Kidney (tissue), 14 donors: ENCODE measurements around the gene DUSP8. TPM values are rescaled to one million over a fixed set of nuclear protein-coding genes. Genes with fewer than 3 reads are reported as not detected.

ENCODE experiments used
- DNase-seq, 5 donors: peaks; one replicate each; pipeline ENCODE4 v3.0.0-alpha.2; 2013 to 2020
- FAIRE-seq: peaks from 2 replicates; lab custom pipeline; 2012; peaks lifted over from hg19 to GRCh38; lab: Jason Lieb, UNC
- H3K27ac ChIP-seq, 2 donors: one replicate each; pipeline ENCODE4 v1.7.0; 2013; ENCODE audit warnings: low read depth in 2 of 2, low read length in 2 of 2, inconsistent platforms in 1 of 2
- H3K27me3 ChIP-seq: one replicate; pipeline ENCODE4 v1.7.1; 2013; ENCODE audit warnings: low read length, inconsistent platforms; ENCODE audit not compliant: control insufficient read depth, insufficient read depth
- H3K36me3 ChIP-seq, 3 donors: one replicate each; pipeline versions ENCODE4 v1.7.0 to v1.7.1; 2013; ENCODE audit warnings: low read length in 3 of 3, control low read depth in 1 of 3, inconsistent platforms in 1 of 3; ENCODE audit not compliant: insufficient read depth in 3 of 3, control insufficient read depth in 2 of 3
- H3K4me1 ChIP-seq, 3 donors: one replicate each; pipeline versions ENCODE4 v1.7.0 to v1.7.1; 2013; ENCODE audit warnings: low read length in 3 of 3, inconsistent platforms in 1 of 3, low read depth in 1 of 3; ENCODE audit not compliant: control insufficient read depth in 2 of 3, insufficient read depth in 2 of 3
- H3K4me3 ChIP-seq, 3 donors: one replicate each; pipeline versions ENCODE4 v1.7.0 to v1.8.1; 2013; ENCODE audit warnings: low read length in 3 of 3, control low read depth in 1 of 3, inconsistent platforms in 1 of 3
- H3K9ac ChIP-seq, 3 donors: one replicate each; pipeline versions ENCODE4 v1.7.0 to v1.7.1; 2013; ENCODE audit warnings: low read length in 3 of 3, control low read depth in 1 of 3, inconsistent platforms in 1 of 3
- H3K9me3 ChIP-seq, 3 donors: one replicate each; pipeline versions ENCODE4 v1.7.0 to v1.7.1; 2013; ENCODE audit warnings: low read length in 3 of 3, control low read depth in 1 of 3, inconsistent platforms in 1 of 3; ENCODE audit not compliant: control insufficient read depth in 2 of 3, insufficient read depth in 1 of 3
- intact Hi-C: fragments of 100-400 bp; cut with DNase I; formaldehyde crosslinking; loops from one replicate; pipeline ENCODE4 v1.11.1; 2022
- polyA plus RNA-seq: library from polyadenylated mRNA; stranded (reverse); fragments of 350-450 nt; fragmentation: Illumina TruSeq; extraction: RNeasy Lipid Tissue Mini Kit (QIAGEN cat#74804); gene quantifications from one replicate; pipeline ENCODE4 v1.2.3, GENCODE V29; 2014; ENCODE audit warnings: low read depth, low replicate concordance; ENCODE audit not compliant: insufficient read depth
- total RNA-seq: library from RNA; stranded (reverse); fragmentation: NEBNext Ultra II Directional; extraction: Animal tissue kit (Norgen Biotek cat#: 25700); gene quantifications from one replicate; pipeline ENCODE4 v1.2.1, GENCODE V29; 2021
- TF ChIP-seq, protein P1 (sequence below): IDR thresholded peaks from 3 replicates; pipeline ENCODE4 v1.5.1; 2012; ENCODE audit warnings: mild to moderate bottlenecking, moderate library complexity, borderline replicate concordance; ENCODE audit not compliant: insufficient read depth; ENCODE audit errors: extremely low read depth
- donor health status: control.
- donor health status: control.
- donor health status: control.
- donor health status: control.
- donor health status: control.
- donor health status: DM: yes; HTN: yes; CAD: no.
- donor health status: Normal renal cell carcinoma (clear cell type).

Gene DUSP8
- total and polyA plus RNA-seq, 2 donors from 2014 or later: 1.9 to 9.1 TPM

GRCh38 chr11:1522081-1522424, 50.0 kb downstream of the DUSP8 start:
- peaks cover 0 to 4% (median 0%) of the 10 kb centered on the region in 3 donors for H3K4me1 ChIP-seq
- no peak for FAIRE-seq

DNA sequence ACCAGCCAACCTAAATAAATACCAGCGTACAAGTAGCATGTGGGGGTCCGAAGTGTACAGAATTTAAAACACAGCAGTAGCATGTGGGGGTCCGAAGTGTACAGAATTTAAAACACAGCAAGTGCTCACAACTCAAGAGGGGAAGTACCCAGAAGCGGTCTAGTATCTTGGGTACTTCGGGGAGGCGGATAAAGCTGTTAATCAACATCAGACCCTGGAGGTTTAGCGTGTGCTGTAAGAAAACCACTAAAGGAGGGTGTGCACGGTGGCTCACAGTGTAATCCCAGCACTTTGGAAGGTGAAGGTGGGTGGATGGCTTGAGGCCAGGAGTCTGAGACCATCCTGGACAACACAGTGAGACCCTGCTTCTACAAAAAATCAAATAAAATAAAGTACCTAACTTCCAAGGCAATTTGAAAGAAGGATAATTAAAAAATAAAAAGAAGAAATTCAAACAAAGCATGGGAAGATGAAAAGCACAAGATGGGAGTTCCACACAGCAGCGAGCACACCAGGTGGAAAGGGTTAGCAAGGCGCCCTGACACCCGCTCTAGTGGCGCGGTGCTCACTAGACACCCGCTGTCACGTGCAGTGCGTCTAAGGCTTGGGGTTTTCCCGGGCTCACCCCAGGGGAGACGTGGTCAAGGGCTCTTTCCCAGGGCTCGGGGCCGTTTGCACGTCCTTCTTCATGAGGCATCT, 50.5 kb downstream of the DUSP8 start:
- Histone ChIP-seq H3K9ac (no peak overlapping the region), H3K9me3 (no peaks in the 10 kb centered on the region), H3K36me3 (no peaks in the 10 kb centered on the region), H3K27ac (no peak overlapping the region), H3K4me1 (peaks cover 0 to 4% (median 0%) of the 10 kb centered on the region in 3 donors), H3K4me3 (no peak overlapping the region), H3K27me3 (no peaks in the 10 kb centered on the region)
- TF ChIP-seq, protein P1, sequence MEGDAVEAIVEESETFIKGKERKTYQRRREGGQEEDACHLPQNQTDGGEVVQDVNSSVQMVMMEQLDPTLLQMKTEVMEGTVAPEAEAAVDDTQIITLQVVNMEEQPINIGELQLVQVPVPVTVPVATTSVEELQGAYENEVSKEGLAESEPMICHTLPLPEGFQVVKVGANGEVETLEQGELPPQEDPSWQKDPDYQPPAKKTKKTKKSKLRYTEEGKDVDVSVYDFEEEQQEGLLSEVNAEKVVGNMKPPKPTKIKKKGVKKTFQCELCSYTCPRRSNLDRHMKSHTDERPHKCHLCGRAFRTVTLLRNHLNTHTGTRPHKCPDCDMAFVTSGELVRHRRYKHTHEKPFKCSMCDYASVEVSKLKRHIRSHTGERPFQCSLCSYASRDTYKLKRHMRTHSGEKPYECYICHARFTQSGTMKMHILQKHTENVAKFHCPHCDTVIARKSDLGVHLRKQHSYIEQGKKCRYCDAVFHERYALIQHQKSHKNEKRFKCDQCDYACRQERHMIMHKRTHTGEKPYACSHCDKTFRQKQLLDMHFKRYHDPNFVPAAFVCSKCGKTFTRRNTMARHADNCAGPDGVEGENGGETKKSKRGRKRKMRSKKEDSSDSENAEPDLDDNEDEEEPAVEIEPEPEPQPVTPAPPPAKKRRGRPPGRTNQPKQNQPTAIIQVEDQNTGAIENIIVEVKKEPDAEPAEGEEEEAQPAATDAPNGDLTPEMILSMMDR: no peak
- intact Hi-C loops: no loop called here
- no peak for DNase-seq
- FAIRE-seq: no peak

More at GRCh38 chr11:1522081-1522424, 50.0 kb downstream of the DUSP8 start:
- H3K9ac ChIP-seq: no peak overlapping the region
- H3K9me3 ChIP-seq: no peaks in the 10 kb centered on the region
- DNase-seq: no peak
- TF ChIP-seq, protein P1: no peak
- H3K27me3 ChIP-seq: no peaks in the 10 kb centered on the region
- no peak overlapping the region for H3K27ac ChIP-seq
- intact Hi-C loops: no loop called here
- no peak overlapping the region for H3K4me3 ChIP-seq
- no peaks in the 10 kb centered on the region for H3K36me3 ChIP-seq

DNA sequence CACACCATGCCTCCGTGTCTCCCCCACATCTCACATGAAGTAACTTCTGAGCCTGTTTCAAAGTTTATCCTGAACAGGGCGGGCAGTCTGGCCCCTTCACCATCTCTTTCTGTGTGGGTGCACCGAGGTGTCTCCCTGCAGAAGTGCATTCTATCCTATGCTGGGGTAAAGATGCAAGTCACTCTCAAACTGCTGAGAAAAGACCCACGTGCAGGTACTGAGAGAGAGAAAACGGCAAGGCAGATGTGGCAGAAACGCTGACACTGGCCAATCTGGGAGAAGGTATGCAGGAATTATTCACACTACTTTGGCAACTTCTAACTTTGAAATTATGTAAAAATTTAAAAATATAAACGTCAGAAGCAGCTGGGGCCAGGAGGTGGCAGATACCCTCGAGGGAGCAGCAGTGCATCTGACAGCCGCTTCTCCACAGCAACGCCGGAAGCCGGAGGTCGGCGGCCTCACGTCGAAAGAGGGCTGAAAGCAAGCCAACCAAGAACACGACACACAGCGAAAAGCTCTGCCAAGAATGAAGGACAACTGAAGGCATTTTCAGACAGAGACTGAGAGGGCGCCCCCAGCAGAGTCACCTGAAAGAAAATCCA, 51.3 kb downstream of the DUSP8 start:
- no peak overlapping the region for H3K27ac ChIP-seq
- peaks cover 0 to 5% (median 0%) of the 10 kb centered on the region in 3 donors for H3K4me1 ChIP-seq
- H3K36me3 ChIP-seq: no peaks in the 10 kb centered on the region
- no peaks in the 10 kb centered on the region for H3K27me3 ChIP-seq
- no peaks in the 10 kb centered on the region for H3K9me3 ChIP-seq
- TF ChIP-seq, protein P1: no peak
- H3K9ac ChIP-seq: no peak overlapping the region
- H3K4me3 ChIP-seq: no peak overlapping the region
- intact Hi-C loops: no loop called here
- no peak for FAIRE-seq
- peak in 2 of 5 donors; percentile 33 to 77 for DNase-seq
